ENCODE measurements around the gene PAPPA2. TPM values are rescaled to one million over a fixed set of nuclear protein-coding genes. Genes with fewer than 3 reads are reported as not detected.
A peak's percentile ranks its signal among the peaks of the same experiment; 100 is the strongest.

PAPPA2 gene
- total RNA-seq, 2 experiments from 2014 or later: 0.19 TPM; not detected in 1

DNA sequence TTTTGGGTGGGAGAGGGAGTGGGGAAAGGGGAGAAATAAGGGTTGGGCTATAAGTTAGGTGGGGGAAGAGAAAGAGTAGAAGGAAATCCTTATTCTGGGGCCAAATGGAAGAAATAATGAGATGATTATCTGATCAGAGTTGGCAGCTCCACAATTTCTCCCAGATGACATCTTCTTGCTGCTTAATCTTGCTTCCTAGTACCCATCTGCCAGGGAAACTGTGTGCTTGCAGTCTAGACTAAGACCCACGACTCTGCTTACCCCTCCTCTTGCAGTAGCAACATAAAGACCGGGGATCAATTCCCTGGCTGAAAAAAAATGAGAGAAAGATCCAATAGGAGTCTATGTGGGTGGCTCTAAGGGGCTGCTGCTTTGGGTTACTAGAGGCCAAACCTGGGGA, 95.6 kb downstream of the PAPPA2 start:
- Histone ChIP-seq H2AFZ (ENCODE audit: low read length) (no peak overlapping the region), H3K27ac (ENCODE audit: low read depth, low read length, poor library complexity, severe bottlenecking) (no peak overlapping the region), H3K79me2 (ENCODE audit: insufficient read depth, low read depth, low read length) (no peaks in the 10 kb centered on the region), H4K20me1 (ENCODE audit: insufficient read depth, low read length) (no peaks in the 10 kb centered on the region), H3K4me1 (ENCODE audit: insufficient read depth, low read length, poor library complexity, severe bottlenecking) (no peaks in the 10 kb centered on the region), H3K9me3 (ENCODE audit: low read length) (no peaks in the 10 kb centered on the region), H3K4me3 (ENCODE audit: low read depth, low read length, poor library complexity, severe bottlenecking) (no peak overlapping the region), H3K4me2 (ENCODE audit: low read length) (no peak overlapping the region), H3K36me3 (ENCODE audit: insufficient read depth, low read length) (no peaks in the 10 kb centered on the region), H3K9me2 (ENCODE audit: insufficient read depth, low read length) (no peaks in the 10 kb centered on the region)
- CTCF ChIA-PET (ENCODE audit: unreplicated experiment): no interaction called here
- POLR2A ChIA-PET: no interaction called here
- TF ChIP-seq EZH2phosphoT487 (IDR thresholded peaks at IDR 0.05; ENCODE audit: borderline replicate concordance, low read depth, low read length): no peak
- TF ChIP-seq, protein P1, sequence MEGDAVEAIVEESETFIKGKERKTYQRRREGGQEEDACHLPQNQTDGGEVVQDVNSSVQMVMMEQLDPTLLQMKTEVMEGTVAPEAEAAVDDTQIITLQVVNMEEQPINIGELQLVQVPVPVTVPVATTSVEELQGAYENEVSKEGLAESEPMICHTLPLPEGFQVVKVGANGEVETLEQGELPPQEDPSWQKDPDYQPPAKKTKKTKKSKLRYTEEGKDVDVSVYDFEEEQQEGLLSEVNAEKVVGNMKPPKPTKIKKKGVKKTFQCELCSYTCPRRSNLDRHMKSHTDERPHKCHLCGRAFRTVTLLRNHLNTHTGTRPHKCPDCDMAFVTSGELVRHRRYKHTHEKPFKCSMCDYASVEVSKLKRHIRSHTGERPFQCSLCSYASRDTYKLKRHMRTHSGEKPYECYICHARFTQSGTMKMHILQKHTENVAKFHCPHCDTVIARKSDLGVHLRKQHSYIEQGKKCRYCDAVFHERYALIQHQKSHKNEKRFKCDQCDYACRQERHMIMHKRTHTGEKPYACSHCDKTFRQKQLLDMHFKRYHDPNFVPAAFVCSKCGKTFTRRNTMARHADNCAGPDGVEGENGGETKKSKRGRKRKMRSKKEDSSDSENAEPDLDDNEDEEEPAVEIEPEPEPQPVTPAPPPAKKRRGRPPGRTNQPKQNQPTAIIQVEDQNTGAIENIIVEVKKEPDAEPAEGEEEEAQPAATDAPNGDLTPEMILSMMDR (conservative IDR thresholded peaks at IDR 0.05; ENCODE audit: low read length): no peak
- no peak for DNase-seq (ENCODE audit: low spot score)
- BruUV-seq (replicated peaks): no TSS peak
- intact Hi-C loops (cut with micrococcal nuclease; ENCODE audit: unreplicated experiment): no loop called here

DNA sequence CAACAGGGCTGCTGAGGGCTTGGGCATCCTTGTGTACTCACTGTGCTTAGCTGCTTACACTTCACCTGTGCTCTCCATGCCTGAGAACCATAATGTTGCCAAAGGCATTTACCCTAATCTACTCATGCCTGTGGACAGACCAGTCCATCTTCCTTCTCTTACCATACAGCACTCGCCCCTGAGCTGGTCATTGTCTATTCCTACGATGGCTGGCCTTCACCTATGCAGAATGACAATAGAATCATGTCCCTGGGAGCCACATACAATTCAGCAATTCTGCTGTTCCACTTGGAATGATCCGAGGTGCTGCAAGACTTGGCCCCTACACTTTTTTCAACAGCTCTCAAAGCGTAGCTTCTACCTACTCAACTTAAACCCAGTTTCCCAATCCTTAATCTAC, 96.5 kb downstream of the PAPPA2 start:
- Histone ChIP-seq H3K4me2 (ENCODE audit: low read length) (no peak overlapping the region), H3K4me1 (ENCODE audit: insufficient read depth, low read length, poor library complexity, severe bottlenecking) (no peaks in the 10 kb centered on the region), H3K27ac (ENCODE audit: low read depth, low read length, poor library complexity, severe bottlenecking) (no peak overlapping the region), H3K4me3 (ENCODE audit: low read depth, low read length, poor library complexity, severe bottlenecking) (no peak overlapping the region), H3K36me3 (ENCODE audit: insufficient read depth, low read length) (no peaks in the 10 kb centered on the region), H4K20me1 (ENCODE audit: insufficient read depth, low read length) (no peaks in the 10 kb centered on the region), H3K9me2 (ENCODE audit: insufficient read depth, low read length) (no peaks in the 10 kb centered on the region), H2AFZ (ENCODE audit: low read length) (no peak overlapping the region), H3K9me3 (ENCODE audit: low read length) (no peaks in the 10 kb centered on the region), H3K79me2 (ENCODE audit: insufficient read depth, low read depth, low read length) (no peaks in the 10 kb centered on the region)
- ChIA-PET CTCF (ENCODE audit: unreplicated experiment) (no interaction called here), POLR2A (no interaction called here)
- no TSS peak for BruUV-seq (replicated peaks)
- DNase-seq (ENCODE audit: low spot score): no peak
- intact Hi-C loops (cut with micrococcal nuclease; ENCODE audit: unreplicated experiment): no loop called here
- TF ChIP-seq, protein P1 (conservative IDR thresholded peaks at IDR 0.05; ENCODE audit: low read length): no peak
- TF ChIP-seq EZH2phosphoT487 (IDR thresholded peaks at IDR 0.05; ENCODE audit: borderline replicate concordance, low read depth, low read length): no peak

DNA sequence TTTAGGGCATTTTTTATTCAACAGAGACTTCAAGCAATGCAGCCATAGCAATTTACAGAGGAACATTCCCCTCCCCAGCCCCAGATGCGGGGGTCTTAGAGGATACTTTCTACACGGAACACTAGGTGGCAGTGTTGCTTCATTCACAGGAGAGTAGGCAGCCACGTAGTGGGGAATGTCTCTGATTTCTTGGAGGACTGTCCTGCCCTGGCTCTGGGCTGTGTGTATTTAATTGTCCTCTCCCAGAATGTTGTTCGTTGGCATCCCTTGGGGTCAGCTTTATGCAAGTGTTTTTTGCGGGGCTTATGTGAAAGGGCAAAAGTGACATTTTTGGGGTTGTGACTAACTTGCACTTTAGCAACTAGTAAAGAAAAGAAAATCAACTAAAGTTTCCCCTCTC, 96.9 kb downstream of the PAPPA2 start:
- H3K9me3 ChIP-seq (ENCODE audit: low read length): no peaks in the 10 kb centered on the region
- no peak overlapping the region for H3K4me3 ChIP-seq (ENCODE audit: low read depth, low read length, poor library complexity, severe bottlenecking)
- H3K4me2 ChIP-seq (ENCODE audit: low read length): no peak overlapping the region
- H4K20me1 ChIP-seq (ENCODE audit: insufficient read depth, low read length): no peaks in the 10 kb centered on the region
- TF ChIP-seq, protein P1 (conservative IDR thresholded peaks at IDR 0.05; ENCODE audit: low read length): peak; percentile 95
- TF ChIP-seq EZH2phosphoT487 (IDR thresholded peaks at IDR 0.05; ENCODE audit: borderline replicate concordance, low read depth, low read length): no peak
- DNase-seq (ENCODE audit: low spot score): peak; percentile 60
- BruUV-seq (replicated peaks): no TSS peak
- H3K9me2 ChIP-seq (ENCODE audit: insufficient read depth, low read length): no peaks in the 10 kb centered on the region
- POLR2A ChIA-PET: no interaction called here
- H3K4me1 ChIP-seq (ENCODE audit: insufficient read depth, low read length, poor library complexity, severe bottlenecking): no peaks in the 10 kb centered on the region
- H3K36me3 ChIP-seq (ENCODE audit: insufficient read depth, low read length): no peaks in the 10 kb centered on the region
- no peaks in the 10 kb centered on the region for H3K79me2 ChIP-seq (ENCODE audit: insufficient read depth, low read depth, low read length)
- CTCF ChIA-PET (ENCODE audit: unreplicated experiment): no interaction called here
- intact Hi-C loops (cut with micrococcal nuclease; ENCODE audit: unreplicated experiment): loop anchor here (1.0 kb wide), 2 partner anchors 131 to 321 kb away; no protein-coding TSS in a partner anchor
- no peak overlapping the region for H2AFZ ChIP-seq (ENCODE audit: low read length)
- no peak overlapping the region for H3K27ac ChIP-seq (ENCODE audit: low read depth, low read length, poor library complexity, severe bottlenecking)

All from OCI-LY7 (cell line).